ES-I3 (cell line): ENCODE measurements around the gene ABCB11.
"Not testable (repeated sequence)": the region's sequence is repeated elsewhere in the genome, so short reads cannot be mapped to it uniquely, and the experiment has no call there.

Experiments
- H3K36me3 ChIP-seq: 2 replicates; pipeline ENCODE4 v1.6.1; 2013; ENCODE audit warnings: mild to moderate bottlenecking, low read length, control low read depth, moderate library complexity; ENCODE audit not compliant: insufficient read depth
- H3K4me1 ChIP-seq: 2 replicates; pipeline ENCODE4 v1.6.1; 2013; ENCODE audit warnings: mild to moderate bottlenecking, control low read depth, low read length; ENCODE audit not compliant: insufficient read depth
- H3K9ac ChIP-seq: 2 replicates; pipeline ENCODE4 v1.6.1; 2013; ENCODE audit warnings: low read depth, mild to moderate bottlenecking, low read length, moderate library complexity
- H3K9me3 ChIP-seq: 2 replicates; pipeline ENCODE4 v1.6.1; 2013; ENCODE audit warnings: mild to moderate bottlenecking, low read length, moderate library complexity; ENCODE audit not compliant: control insufficient read depth, insufficient read depth

The ABCB11 gene

GRCh38 chr2:168956392-168956791 lies 74.7 kb downstream of the ABCB11 start:
- no peak overlapping the region for H3K9ac ChIP-seq
- no peaks in the 10 kb centered on the region for H3K4me1 ChIP-seq
- H3K36me3 ChIP-seq, result no peaks in the 10 kb centered on the region
- peaks cover 3% of the 10 kb centered on the region; the same call in 1 of the 2 replicates for H3K9me3 ChIP-seq

GRCh38 chr2:168955321-168955720 lies 75.8 kb downstream of the ABCB11 start:
- H3K36me3 ChIP-seq, result no peaks in the 10 kb centered on the region
- H3K4me1 ChIP-seq, result no peaks in the 10 kb centered on the region
- H3K9ac ChIP-seq, result no peak overlapping the region
- peaks cover 3% of the 10 kb centered on the region; the same call in 1 of the 2 replicates for H3K9me3 ChIP-seq

DNA sequence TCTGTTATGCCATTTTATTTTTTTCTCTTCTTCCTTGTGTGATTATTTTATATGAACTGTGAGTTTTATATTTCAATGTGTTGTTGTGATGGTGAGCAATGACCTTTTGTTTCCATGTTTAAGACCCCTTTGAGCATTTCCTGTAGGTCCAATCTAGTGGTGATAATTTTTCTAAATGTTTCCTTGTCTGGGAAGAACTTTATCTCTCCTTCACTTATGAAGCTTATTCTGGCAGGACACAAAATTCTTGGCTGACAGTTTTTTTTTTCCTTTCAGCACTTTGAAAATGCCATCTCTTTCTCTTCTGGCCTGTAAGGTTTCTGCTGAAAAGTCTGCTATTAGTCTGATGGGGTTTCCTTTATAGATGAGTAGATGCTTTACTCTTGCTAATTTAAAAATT lies 76.9 kb downstream of the ABCB11 start:
- Histone ChIP-seq H3K9ac (no peak overlapping the region), H3K4me1 (no peaks in the 10 kb centered on the region), H3K36me3 (no peaks in the 10 kb centered on the region), H3K9me3 (peaks cover 3% of the 10 kb centered on the region; the same call in 1 of the 2 replicates)

GRCh38 chr2:168952424-168952823 lies 78.7 kb downstream of the ABCB11 start:
- peaks cover 3% of the 10 kb centered on the region; the same call in 1 of the 2 replicates for H3K9me3 ChIP-seq
- H3K36me3 ChIP-seq, result no peaks in the 10 kb centered on the region
- H3K4me1 ChIP-seq, result no peaks in the 10 kb centered on the region
- no peak overlapping the region for H3K9ac ChIP-seq

- no peak overlapping the region for H3K9ac ChIP-seq
- H3K36me3 ChIP-seq, result no peaks in the 10 kb centered on the region
- no peaks in the 10 kb centered on the region for H3K4me1 ChIP-seq
- H3K9me3 ChIP-seq, result peaks cover 3% of the 10 kb centered on the region; the same call in 1 of the 2 replicates
Observed at GRCh38 chr2:168951871-168952270, 79.3 kb downstream of the ABCB11 start.

DNA sequence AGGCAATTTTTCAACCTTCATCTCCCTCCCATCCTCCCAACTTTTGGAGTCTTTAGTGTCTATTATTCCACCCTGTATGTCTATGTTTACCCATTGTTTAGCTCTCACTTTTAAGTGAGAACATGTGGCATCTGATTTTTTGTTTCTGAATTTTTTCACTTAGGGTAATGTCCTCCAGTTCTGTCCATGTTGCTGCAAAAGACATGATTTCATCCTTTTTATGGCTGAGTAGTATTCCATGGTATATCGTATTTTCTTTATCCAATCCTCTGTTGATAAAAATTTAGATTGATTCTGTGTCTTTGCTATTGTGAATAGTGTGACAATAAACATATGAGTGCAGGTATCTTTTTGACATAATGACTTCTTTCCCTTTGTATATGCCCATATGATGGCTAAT lies 81.8 kb downstream of the ABCB11 start:
- Histone ChIP-seq H3K9me3 (peaks cover 3% of the 10 kb centered on the region; the same call in 1 of the 2 replicates), H3K36me3 (no peaks in the 10 kb centered on the region), H3K9ac (no peak overlapping the region), H3K4me1 (no peaks in the 10 kb centered on the region)

GRCh38 chr2:168948621-168949212 lies 82.4 kb downstream of the ABCB11 start:
- no peak overlapping the region for H3K9ac ChIP-seq
- peaks cover 3% of the 10 kb centered on the region; the same call in 1 of the 2 replicates for H3K9me3 ChIP-seq
- no peaks in the 10 kb centered on the region for H3K36me3 ChIP-seq

DNA sequence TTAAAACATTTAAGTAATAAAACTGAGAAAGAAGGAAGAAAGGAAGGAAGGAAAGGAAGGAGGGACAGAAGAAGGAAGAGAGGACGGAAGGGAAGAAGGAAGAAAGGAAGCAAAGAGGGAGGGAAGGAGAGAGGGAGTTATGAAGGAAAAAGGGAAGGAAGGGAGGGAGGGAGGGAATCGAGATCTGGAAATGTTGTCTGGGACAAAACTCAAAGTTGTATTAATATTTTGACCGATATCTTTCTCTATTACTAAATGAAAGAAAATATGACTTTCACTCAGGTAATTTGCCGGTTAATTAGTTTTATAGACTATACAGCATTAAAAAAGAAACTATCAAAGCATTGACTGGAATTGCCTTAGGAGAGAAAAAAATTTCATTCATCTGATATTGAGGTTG lies 85.6 kb downstream of the ABCB11 start:
- H3K4me1 ChIP-seq, result no peaks in the 10 kb centered on the region
- no peaks in the 10 kb centered on the region for H3K9me3 ChIP-seq
- H3K36me3 ChIP-seq, result no peaks in the 10 kb centered on the region
- H3K9ac ChIP-seq, result no peak overlapping the region

More at GRCh38 chr2:168948621-168949212, 82.4 kb downstream of the ABCB11 start:
- no peaks in the 10 kb centered on the region for H3K4me1 ChIP-seq

DNA sequence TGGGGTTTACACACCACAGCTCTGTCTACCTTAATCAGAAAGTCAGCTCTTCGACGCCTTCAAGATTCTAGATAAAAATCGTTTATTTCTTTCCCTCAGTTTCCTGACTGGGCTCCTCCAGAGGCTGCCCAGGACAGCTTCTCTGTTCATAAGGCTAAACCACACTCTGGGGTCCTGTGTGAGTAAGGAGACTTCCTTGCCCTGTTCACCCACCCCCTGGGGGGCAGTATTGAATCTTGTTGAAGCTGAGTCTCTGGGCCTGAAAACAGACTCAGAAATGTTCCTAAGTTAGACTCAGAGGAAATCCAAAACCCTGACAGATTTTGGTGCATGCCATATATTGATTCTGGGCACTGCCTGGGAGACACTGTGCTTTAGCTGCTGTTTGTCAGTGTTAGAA lies 87.1 kb downstream of the ABCB11 start:
- Histone ChIP-seq H3K36me3 (no peaks in the 10 kb centered on the region), H3K4me1 (no peaks in the 10 kb centered on the region), H3K9ac (no peak overlapping the region), H3K9me3 (no peaks in the 10 kb centered on the region)

- no peaks in the 10 kb centered on the region for H3K9me3 ChIP-seq
- H3K4me1 ChIP-seq, result no peaks in the 10 kb centered on the region
- H3K9ac ChIP-seq, result no peak overlapping the region
- H3K36me3 ChIP-seq, result no peaks in the 10 kb centered on the region
Observed at GRCh38 chr2:168941297-168941696, 89.8 kb downstream of the ABCB11 start.

DNA sequence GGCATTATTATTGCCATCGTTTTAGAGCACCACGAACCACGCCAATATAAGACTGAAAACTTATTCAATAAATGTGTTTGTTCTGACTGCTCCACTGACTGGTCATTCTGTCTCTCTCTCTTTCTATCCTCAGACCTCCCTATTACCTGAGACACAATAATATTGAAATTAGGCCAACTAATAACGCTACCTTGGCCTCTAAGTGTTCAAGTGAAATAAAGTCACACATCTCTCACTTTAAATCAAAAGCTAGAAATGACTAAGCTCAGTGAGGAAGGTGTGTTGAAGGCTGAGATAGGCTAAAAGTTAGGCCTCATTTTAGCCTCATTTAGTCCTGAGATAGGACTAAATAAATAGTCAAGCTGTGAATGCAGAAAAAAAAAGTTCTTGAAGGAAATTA lies 91.2 kb downstream of the ABCB11 start:
- Histone ChIP-seq H3K9ac (no peak overlapping the region), H3K36me3 (no peaks in the 10 kb centered on the region), H3K4me1 (no peaks in the 10 kb centered on the region), H3K9me3 (no peaks in the 10 kb centered on the region)

GRCh38 chr2:168939061-168939460 lies 92.1 kb downstream of the ABCB11 start:
- H3K9me3 ChIP-seq, result no peaks in the 10 kb centered on the region
- no peak overlapping the region for H3K9ac ChIP-seq
- no peaks in the 10 kb centered on the region for H3K4me1 ChIP-seq
- H3K36me3 ChIP-seq, result no peaks in the 10 kb centered on the region

- H3K36me3 ChIP-seq, result no peaks in the 10 kb centered on the region
- no peaks in the 10 kb centered on the region for H3K9me3 ChIP-seq
- no peaks in the 10 kb centered on the region for H3K4me1 ChIP-seq
- no peak overlapping the region for H3K9ac ChIP-seq
Observed at GRCh38 chr2:168935810-168936581, 95.1 kb downstream of the ABCB11 start.

GRCh38 chr2:168934826-168935225 lies 96.3 kb downstream of the ABCB11 start:
- H3K9me3 ChIP-seq, result no peaks in the 10 kb centered on the region
- H3K4me1 ChIP-seq, result no peaks in the 10 kb centered on the region
- no peaks in the 10 kb centered on the region for H3K36me3 ChIP-seq
- H3K9ac ChIP-seq, result no peak overlapping the region

- H3K9me3 ChIP-seq, H3K9ac ChIP-seq, H3K4me1 ChIP-seq, H3K36me3 ChIP-seq: not testable (repeated sequence)
Observed at GRCh38 chr2:168932174-168932573, 99.0 kb downstream of the ABCB11 start.
